Fibroblast of mammary gland (primary cell): ENCODE data around the gene RPA1.

ENCODE experiments used
- DNase-seq: peaks from one replicate; pipeline ENCODE4 v3.0.0-alpha.2; 2010; ENCODE audit warnings: low read depth
- H3K4me3 ChIP-seq: 2 replicates; pipeline ENCODE4 v1.5.1; 2011; ENCODE audit warnings: low read depth, mild to moderate bottlenecking, low read length, moderate library complexity; ENCODE audit not compliant: control insufficient read depth
- CTCF ChIP-seq: conservative IDR thresholded peaks from 2 replicates; pipeline ENCODE4 v1.5.1; 2011; ENCODE audit warnings: low read depth, low read length, inconsistent platforms; ENCODE audit not compliant: control insufficient read depth, insufficient read depth

RPA1 gene

DNA sequence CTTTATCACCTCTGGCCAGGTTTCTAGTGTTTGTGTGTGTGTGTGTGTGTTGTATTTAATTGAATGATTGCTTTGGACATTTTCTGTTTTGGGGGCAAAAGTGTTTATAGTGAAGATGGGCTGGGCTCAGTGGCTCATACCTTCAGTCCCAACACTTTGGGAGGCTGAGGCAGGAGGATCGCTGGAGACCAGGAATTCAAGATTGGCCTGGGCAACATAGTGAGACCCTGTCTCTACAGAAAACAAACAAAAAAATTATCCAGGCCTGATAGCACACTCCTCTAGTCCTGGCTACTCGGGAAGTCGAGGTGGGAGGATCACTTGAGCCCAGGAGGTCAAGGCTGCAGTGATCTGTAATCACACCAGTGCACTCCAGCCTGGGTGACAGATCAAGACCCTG is 37.5 kb downstream of the RPA1 start:
- no peak for DNase-seq
- no peak overlapping the region for H3K4me3 ChIP-seq
- TF ChIP-seq CTCF, result no peak

DNA sequence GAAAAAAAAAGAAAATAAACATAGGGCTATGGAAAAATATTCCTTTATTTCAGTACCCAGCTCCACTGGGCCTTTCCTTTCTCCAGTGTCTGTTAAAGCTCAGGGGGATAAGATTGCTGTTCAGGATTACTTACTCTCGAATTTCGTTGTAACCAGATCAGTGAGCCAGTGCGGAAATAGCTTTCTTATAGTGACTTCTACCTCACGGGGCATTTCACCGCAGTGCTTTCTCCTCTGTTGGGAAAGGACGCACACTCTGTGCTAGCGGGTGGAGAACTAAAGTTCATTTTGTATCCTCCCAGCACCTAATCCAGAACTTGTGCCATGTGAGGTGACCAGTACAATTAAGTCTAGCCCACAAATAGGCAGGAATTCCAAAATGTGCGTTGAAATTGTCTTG is 38.3 kb downstream of the RPA1 start:
- H3K4me3 ChIP-seq, result no peak overlapping the region
- no peak for DNase-seq

GRCh38 chr17:1870592-1870991 is 40.8 kb downstream of the RPA1 start:
- no peak for DNase-seq
- H3K4me3 ChIP-seq, result no peak overlapping the region
- no peak for TF ChIP-seq CTCF

More for the DNA sequence above, 38.3 kb downstream of the RPA1 start:
- no peak for TF ChIP-seq CTCF

DNA sequence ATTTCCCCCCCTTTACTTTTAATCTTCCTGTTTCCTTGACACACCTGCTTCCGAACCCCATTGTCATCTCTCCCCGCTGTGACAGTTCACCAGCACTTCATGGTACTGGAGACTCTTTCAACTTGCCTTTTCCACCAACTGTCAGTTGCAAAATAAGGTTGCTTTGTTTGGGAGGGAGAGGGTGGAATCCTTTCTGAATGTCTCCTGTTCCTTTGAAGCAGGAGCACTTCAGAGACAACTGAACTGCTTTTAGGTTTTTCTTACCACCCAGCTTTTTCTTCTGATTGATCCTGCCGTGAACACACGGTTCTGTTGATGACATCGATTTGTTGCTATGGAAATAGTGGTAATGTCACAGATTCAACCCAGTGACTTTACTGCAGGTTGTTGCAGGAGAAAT is 42.0 kb downstream of the RPA1 start:
- H3K4me3 ChIP-seq, result no peak overlapping the region
- DNase-seq, result no peak
- TF ChIP-seq CTCF, result no peak

DNA sequence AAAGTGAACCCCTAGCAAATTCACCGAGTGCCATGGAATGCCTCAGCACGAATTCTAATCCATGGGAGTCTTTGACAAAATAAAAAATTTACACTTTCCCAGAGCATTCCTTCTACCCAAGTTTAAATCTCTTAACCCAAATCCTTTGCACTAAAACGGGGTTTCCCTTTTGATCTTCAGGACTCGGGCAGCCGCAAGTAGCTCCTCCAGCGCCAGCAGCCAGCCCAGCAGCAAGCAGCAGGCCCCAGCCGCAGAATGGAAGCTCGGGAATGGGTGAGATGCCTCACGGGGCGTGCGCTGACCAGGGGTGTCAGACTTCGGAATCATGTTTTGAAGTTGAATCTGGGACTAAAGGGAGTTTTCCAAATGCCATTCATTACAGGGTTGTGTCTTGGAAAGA is 42.4 kb downstream of the RPA1 start:
- no peak for TF ChIP-seq CTCF
- DNase-seq, result no peak
- no peak overlapping the region for H3K4me3 ChIP-seq

DNA sequence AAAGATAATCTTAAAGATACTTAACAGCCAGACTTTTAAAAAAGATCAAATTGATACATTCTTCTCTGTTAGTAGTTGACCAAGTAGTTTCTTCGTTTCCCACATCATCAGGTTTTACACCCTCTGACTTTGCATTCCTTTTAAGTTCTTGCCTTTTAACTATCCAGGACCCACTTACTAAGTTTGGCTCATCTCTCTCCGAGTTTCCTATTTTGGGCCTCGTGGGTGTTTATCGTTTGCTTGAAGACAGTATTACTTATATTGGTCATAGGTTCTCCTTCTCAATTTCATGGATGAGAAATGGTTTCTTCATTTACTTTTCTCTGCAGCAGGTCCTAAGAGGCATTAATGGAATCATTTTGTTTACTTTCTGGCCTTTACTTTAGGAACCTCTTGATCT is 43.2 kb downstream of the RPA1 start:
- H3K4me3 ChIP-seq, result no peak overlapping the region
- no peak for TF ChIP-seq CTCF
- no peak for DNase-seq

- H3K4me3 ChIP-seq, result no peak overlapping the region
- no peak for DNase-seq
- TF ChIP-seq CTCF, result no peak
Observed at GRCh38 chr17:1873418-1873817, 43.6 kb downstream of the RPA1 start.
